Pancreas (tissue), 10 donors: ENCODE results near the gene OSBPL10. TPM values are rescaled to one million over a fixed set of nuclear protein-coding genes. Genes with fewer than 3 reads are reported as not detected.
"Not testable (repeated sequence)": the region's sequence is repeated elsewhere in the genome, so short reads cannot be mapped to it uniquely, and the experiment has no call there.

ENCODE experiments used
- ATAC-seq, 4 donors: fragments of 200-7000 bp; cut with Tn5 transposase; one replicate each; pipeline versions ENCODE4 v1.8.0 to v1.9.1; 2020; ENCODE audit warnings: mild to moderate bottlenecking in 4 of 4, moderate library complexity in 4 of 4
- DNase-seq, 6 donors: peaks; one replicate each; pipeline ENCODE4 v3.0.0-alpha.2; 2020
- FAIRE-seq: peaks from 2 replicates; lab custom pipeline; 2012; peaks lifted over from hg19 to GRCh38; lab: Jason Lieb, UNC
- H3K27ac ChIP-seq, 4 donors: fragments of 200-600 bp; sonication (generic); 1 replicate in 3 of 4; 2 replicates in 1 of 4; pipeline versions ENCODE4 v1.5.0 to v1.8.0; 2020
- H3K27me3 ChIP-seq, 4 donors: fragments of 200-600 bp; one replicate each; pipeline ENCODE4 v1.8.0; 2021
- H3K36me3 ChIP-seq, 3 donors: fragments of 200-600 bp; sonication (generic) in 1 of 3; one replicate each; pipeline versions ENCODE4 v1.5.0 to v1.8.0; 2020 to 2021
- H3K4me1 ChIP-seq, 3 donors: fragments of 200-600 bp; one replicate each; pipeline ENCODE4 v1.8.0; 2021
- H3K4me3 ChIP-seq, 4 donors: fragments of 200-600 bp; sonication (generic) in 2 of 4; one replicate each; pipeline versions ENCODE4 v1.5.0 to v1.8.0; 2020 to 2021
- H3K9me3 ChIP-seq, 4 donors: fragments of 200-600 bp; one replicate each; pipeline ENCODE4 v1.8.0; 2021
- WGBS, 2 donors: extraction: QIAGEN DNeasy Blood & Tissue Kit; methylation state at CpG; one replicate each; pipeline ENCODE4 v1.1.7; 2013; 5-methylcytosine and 5-hydroxymethylcytosine counted together
- intact Hi-C, 3 donors: fragments of 100-400 bp; cut with DNase I; formaldehyde crosslinking; loops; one replicate each; pipeline versions ENCODE4 v1.11.1 to v1.14.2; 2022
- polyA plus RNA-seq, 2 donors: library from polyadenylated mRNA; stranded (reverse); fragments of 200-250 nt; gene quantifications; one replicate each; pipeline ENCODE4 v1.2.3, GENCODE V29; 2013
- total RNA-seq, 6 donors: library from RNA; stranded (reverse); fragmentation: NEBNext Ultra II Directional in 4 of 6; extraction: Animal tissue kit (Norgen Biotek cat#: 25700) in 4 of 6; gene quantifications; one replicate each; pipeline versions ENCODE4 v1.2.1 to v1.2.4, GENCODE V29; 2021 to 2023
- TF ChIP-seq, protein P1 (sequence below), 4 donors: fragments of 200-600 bp; sonication (generic) in 3 of 4; IDR thresholded peaks; one replicate each; pipeline versions ENCODE4 v1.5.0 to v1.8.0; 2021; ENCODE audit warnings: antibody characterized with exemption in 4 of 4
- donor health status: healthy with polysubstance abuse.
- donor health status: DM: no; HTN: no; CAD: no; lungs with moderate emphysema.
- donor health status: DM: no; HTN: no; CAD: no.
- donor health status: control.
- donor health status: control.
- donor health status: Bipolar disorder and iron deficiency.
- donor health status: DM: yes; HTN: yes; CAD: no.
- donor health status: DM: no; HTN: no; CAD: no.
- donor health status: DM: no; HTN: no; CAD: no.
- donor health status: DM: yes; HTN: yes; CAD: no.

OSBPL10 gene
- total and polyA plus RNA-seq, 8 donors, result 0.57 to 4.0 (median 2.2) TPM

DNA sequence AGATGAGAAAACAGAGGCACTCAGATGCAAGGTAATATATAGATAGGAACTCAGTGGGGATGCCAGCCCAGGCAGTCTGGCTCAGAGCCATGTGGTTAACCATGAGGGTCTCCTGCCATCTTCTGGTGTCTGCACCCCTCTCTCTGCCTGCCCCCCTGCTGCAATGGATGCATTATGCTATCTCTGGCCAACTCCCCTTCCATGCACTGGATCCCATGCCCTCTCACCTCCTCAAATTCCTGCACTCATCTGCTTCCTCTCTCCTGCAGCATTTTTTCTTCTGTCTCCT lies 285.1 kb downstream of the OSBPL10 start:
- Histone ChIP-seq H3K4me1 (no peaks in the 10 kb centered on the region), H3K36me3 (no peaks in the 10 kb centered on the region), H3K9me3 (no peaks in the 10 kb centered on the region), H3K27ac (no peak overlapping the region), H3K27me3 (no peaks in the 10 kb centered on the region), H3K4me3 (no peak overlapping the region)
- ATAC-seq, result no peak
- no peak for FAIRE-seq
- intact Hi-C loops, result no loop called here
- no peak for DNase-seq
- TF ChIP-seq, protein P1, sequence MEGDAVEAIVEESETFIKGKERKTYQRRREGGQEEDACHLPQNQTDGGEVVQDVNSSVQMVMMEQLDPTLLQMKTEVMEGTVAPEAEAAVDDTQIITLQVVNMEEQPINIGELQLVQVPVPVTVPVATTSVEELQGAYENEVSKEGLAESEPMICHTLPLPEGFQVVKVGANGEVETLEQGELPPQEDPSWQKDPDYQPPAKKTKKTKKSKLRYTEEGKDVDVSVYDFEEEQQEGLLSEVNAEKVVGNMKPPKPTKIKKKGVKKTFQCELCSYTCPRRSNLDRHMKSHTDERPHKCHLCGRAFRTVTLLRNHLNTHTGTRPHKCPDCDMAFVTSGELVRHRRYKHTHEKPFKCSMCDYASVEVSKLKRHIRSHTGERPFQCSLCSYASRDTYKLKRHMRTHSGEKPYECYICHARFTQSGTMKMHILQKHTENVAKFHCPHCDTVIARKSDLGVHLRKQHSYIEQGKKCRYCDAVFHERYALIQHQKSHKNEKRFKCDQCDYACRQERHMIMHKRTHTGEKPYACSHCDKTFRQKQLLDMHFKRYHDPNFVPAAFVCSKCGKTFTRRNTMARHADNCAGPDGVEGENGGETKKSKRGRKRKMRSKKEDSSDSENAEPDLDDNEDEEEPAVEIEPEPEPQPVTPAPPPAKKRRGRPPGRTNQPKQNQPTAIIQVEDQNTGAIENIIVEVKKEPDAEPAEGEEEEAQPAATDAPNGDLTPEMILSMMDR (IDR thresholded peaks at IDR 0.05), result no peak

DNA sequence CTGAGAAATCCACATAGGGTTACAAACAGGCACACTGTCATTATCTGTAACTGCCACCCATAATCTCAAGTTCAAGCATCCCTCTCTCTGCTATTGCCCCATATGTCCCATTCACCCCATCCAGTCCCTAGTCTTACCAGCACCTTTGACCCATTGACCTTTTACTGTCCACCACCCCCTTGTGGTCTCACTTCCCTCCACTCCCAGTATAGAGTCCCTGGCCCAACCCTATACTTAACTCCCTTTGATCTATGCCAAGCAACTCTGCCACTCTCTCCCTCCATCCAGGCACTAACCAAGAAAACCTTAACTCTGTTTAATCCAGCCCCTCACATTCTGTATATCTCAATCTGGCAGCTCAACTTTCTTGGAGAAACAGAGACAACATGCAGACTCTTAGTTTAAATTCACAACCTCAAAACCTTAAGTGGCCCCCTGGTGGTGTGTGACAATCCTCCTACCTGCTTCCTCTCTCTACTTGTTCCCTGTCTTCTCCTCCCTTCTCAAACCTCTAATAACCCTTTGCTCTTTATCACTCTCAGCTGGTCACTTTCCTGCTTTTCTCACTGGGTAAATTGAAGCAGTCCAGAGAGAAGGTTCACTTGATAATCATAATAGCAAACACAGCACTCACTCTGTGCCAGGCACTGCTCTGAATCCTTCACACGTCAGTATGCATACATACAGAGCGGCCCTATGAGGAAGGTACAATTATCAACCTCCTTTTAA lies 285.6 kb downstream of the OSBPL10 start:
- Histone ChIP-seq H3K4me1 (no peaks in the 10 kb centered on the region), H3K36me3 (no peaks in the 10 kb centered on the region), H3K27ac (no peak overlapping the region), H3K9me3 (no peaks in the 10 kb centered on the region), H3K4me3 (no peak overlapping the region), H3K27me3 (no peaks in the 10 kb centered on the region)
- DNase-seq (no peak), FAIRE-seq (no peak), ATAC-seq (peak in 3 of 4 donors; percentile 36 to 66 (median 65))
- 33 to 47% methylated on average over 2 of the region's 2 CpGs for WGBS, 2 donors
- intact Hi-C loops, result no loop called here
- TF ChIP-seq, protein P1 (IDR thresholded peaks at IDR 0.05), result no peak

DNA sequence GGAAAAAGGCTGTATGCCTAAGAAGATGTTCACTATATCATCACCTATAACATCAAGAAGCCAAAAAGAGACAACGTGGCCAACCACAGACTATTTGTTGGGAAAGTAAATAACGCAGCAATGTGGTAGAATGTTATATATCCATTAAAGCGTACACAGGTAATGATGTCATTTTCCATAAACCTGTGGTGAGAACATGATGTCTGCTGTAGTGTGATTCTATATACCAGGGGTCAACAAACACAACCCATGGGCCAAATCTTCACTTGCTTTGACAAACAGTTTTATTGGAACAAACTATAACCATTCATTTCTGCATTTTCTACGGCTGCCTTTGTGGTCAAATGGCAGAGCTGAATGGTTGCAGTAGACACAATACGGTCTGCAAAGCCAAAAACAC lies 287.7 kb downstream of the OSBPL10 start:
- H3K4me3 ChIP-seq, result no peak overlapping the region
- H3K27me3 ChIP-seq, result no peaks in the 10 kb centered on the region
- H3K27ac ChIP-seq, result no peak overlapping the region
- FAIRE-seq (no peak), DNase-seq (no peak), ATAC-seq (no peak)
- no peaks in the 10 kb centered on the region for H3K36me3 ChIP-seq
- TF ChIP-seq, protein P1 (IDR thresholded peaks at IDR 0.05), result no peak
- H3K9me3 ChIP-seq, result no peaks in the 10 kb centered on the region
- WGBS, 2 donors, result 71 to 81% methylated on average over 5 of the region's 5 CpGs
- no peaks in the 10 kb centered on the region for H3K4me1 ChIP-seq
- intact Hi-C loops, result no loop called here

DNA sequence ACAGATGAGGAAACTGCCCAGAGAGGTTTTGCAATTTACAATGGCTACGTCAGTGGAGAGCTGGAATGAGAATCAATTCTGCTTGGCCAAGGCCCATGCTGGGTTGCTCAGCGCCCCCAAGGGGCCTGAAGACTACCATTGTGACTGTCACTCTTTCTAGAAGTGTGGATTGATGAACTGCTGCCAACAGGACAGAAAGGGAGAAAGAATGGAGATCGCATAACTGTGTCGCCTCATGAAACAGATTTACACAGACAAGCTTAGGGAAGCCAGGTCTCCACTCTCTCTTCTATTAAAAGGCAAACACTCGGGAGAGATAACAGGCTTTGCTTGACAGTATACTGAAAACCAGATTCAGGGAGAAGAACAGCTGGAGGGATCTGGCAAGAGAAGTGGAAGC lies 288.3 kb downstream of the OSBPL10 start:
- ATAC-seq (no peak), FAIRE-seq (no peak), DNase-seq (no peak)
- no peak overlapping the region for H3K27ac ChIP-seq
- intact Hi-C loops, result no loop called here
- 79 to 81% methylated on average over 5 of the region's 5 CpGs for WGBS, 2 donors
- no peak overlapping the region for H3K4me3 ChIP-seq
- no peaks in the 10 kb centered on the region for H3K4me1 ChIP-seq
- no peaks in the 10 kb centered on the region for H3K36me3 ChIP-seq
- H3K9me3 ChIP-seq, result no peaks in the 10 kb centered on the region
- TF ChIP-seq, protein P1 (IDR thresholded peaks at IDR 0.05), result no peak
- no peaks in the 10 kb centered on the region for H3K27me3 ChIP-seq

DNA sequence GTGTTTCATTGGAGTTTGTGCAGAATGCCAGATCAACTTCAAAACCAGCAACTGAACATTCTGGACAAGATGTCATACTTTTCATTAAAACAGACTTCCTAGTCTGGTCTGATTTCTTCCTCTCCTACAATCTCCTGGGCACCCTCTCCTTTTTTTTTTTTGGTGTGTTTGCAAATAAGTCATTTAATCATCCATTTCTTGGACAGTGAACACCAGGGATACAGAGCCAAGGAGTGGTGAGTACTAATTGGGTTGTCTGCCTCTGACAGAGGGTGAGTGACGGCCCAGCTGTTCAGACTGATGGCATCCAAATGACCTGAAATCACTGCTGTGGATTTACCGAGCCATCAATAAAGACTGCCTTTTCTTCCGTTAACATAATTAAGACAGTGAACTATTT lies 290.3 kb downstream of the OSBPL10 start:
- H3K36me3 ChIP-seq, result no peaks in the 10 kb centered on the region
- FAIRE-seq (no peak), ATAC-seq (no peak), DNase-seq (no peak)
- TF ChIP-seq, protein P1 (IDR thresholded peaks at IDR 0.05), result no peak
- no peak overlapping the region for H3K27ac ChIP-seq
- H3K4me3 ChIP-seq, result no peak overlapping the region
- no peaks in the 10 kb centered on the region for H3K9me3 ChIP-seq
- H3K27me3 ChIP-seq, result no peaks in the 10 kb centered on the region
- no peaks in the 10 kb centered on the region for H3K4me1 ChIP-seq
- 84 to 93% methylated on average over 3 of the region's 3 CpGs for WGBS, 2 donors
- intact Hi-C loops, result no loop called here

DNA sequence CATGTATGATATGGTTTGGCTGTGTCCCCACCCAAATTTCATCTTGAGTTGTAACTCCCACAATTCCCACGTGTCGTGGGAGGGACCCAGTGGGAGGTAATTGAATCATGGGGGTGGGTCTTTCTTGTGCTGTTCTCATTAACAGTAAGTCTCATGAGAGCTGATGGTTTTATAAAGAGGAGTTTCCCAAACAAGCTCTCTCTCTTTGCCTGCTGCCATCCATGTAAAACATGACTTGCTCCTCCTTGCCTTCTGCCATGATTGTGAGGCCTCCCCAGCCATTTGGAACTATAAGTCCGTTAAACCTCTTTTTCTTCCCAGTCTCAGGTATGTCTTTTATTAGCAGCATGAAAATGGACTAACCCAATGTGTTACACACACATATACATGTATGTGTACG lies 291.5 kb downstream of the OSBPL10 start:
- 82 to 93% methylated on average over 4 of the region's 4 CpGs for WGBS, 2 donors
- H3K27me3 ChIP-seq, H3K36me3 ChIP-seq, DNase-seq, H3K27ac ChIP-seq, H3K9me3 ChIP-seq, ATAC-seq, FAIRE-seq, intact Hi-C loops, H3K4me1 ChIP-seq, H3K4me3 ChIP-seq: not testable (repeated sequence)
